HG02840 (cell line): ENCODE data around the gene CDS2.

Experiments used
- ATAC-seq: cut with Tn5 transposase; IDR thresholded peaks from one replicate; pipeline ENCODE4 v1.9.1; 2021; ENCODE audit warnings: mild to moderate bottlenecking, moderate library complexity, moderate number of reproducible peaks; ENCODE audit not compliant: unreplicated experiment, low FRiP score

CDS2 gene

GRCh38 chr20:5149892-5150225 lies 23.1 kb downstream of the CDS2 start:
- ATAC-seq: no peak

GRCh38 chr20:5150226-5151076 lies 23.6 kb downstream of the CDS2 start:
- ATAC-seq: no peak

GRCh38 chr20:5153152-5153467 lies 26.3 kb downstream of the CDS2 start:
- no peak for ATAC-seq

GRCh38 chr20:5153612-5154542 lies 27.1 kb downstream of the CDS2 start:
- no peak for ATAC-seq

- ATAC-seq: no peak
Observed at GRCh38 chr20:5154543-5154925, 27.7 kb downstream of the CDS2 start.

GRCh38 chr20:5155404-5155803 lies 28.6 kb downstream of the CDS2 start:
- no peak for ATAC-seq

GRCh38 chr20:5156675-5157448 lies 30.1 kb downstream of the CDS2 start:
- no peak for ATAC-seq

- ATAC-seq: no peak
Observed at GRCh38 chr20:5159928-5160327, 33.1 kb downstream of the CDS2 start.

- no peak for ATAC-seq
Observed at GRCh38 chr20:5160882-5161281, 34.1 kb downstream of the CDS2 start.

GRCh38 chr20:5161536-5162164 lies 34.8 kb downstream of the CDS2 start:
- ATAC-seq: no peak

- ATAC-seq: no peak
Observed at GRCh38 chr20:5164645-5165625, 38.1 kb downstream of the CDS2 start.

GRCh38 chr20:5168651-5169396 lies 42.0 kb downstream of the CDS2 start:
- no peak for ATAC-seq

GRCh38 chr20:5170341-5170740 lies 43.5 kb downstream of the CDS2 start:
- no peak for ATAC-seq

GRCh38 chr20:5171064-5171789 lies 44.4 kb downstream of the CDS2 start:
- no peak for ATAC-seq

- no peak for ATAC-seq
Observed at GRCh38 chr20:5171790-5172164, 45.0 kb downstream of the CDS2 start.

GRCh38 chr20:5172167-5172601 lies 45.4 kb downstream of the CDS2 start:
- ATAC-seq: no peak

- no peak for ATAC-seq
Observed at GRCh38 chr20:5172903-5173463, 46.2 kb downstream of the CDS2 start.

GRCh38 chr20:5173751-5174150 lies 46.9 kb downstream of the CDS2 start:
- no peak for ATAC-seq
